HEK293T (cell line): ENCODE results near the gene RPP38.

ENCODE experiments used
- CTCF ChIA-PET: fragments of 350-600 bp; formaldehyde crosslinking; extraction: SDS; loops from one replicate; lab custom pipeline; 2021; ENCODE audit warnings: antibody characterized with exemption, inconsistent platforms; lab: Yijun Ruan, JAX
- POLR2A ChIA-PET: fragments of 350-600 bp; formaldehyde crosslinking; extraction: SDS; loops from one replicate; lab custom pipeline; 2020; ENCODE audit warnings: antibody characterized with exemption, inconsistent platforms; lab: Yijun Ruan, JAX
- DNase-seq: peaks from one replicate; pipeline ENCODE4 v3.0.0; 2012; ENCODE audit warnings: mixed read lengths; ENCODE audit errors: extremely low spot score
- ARNT ChIP-seq: fragments of 450-650 bp; IDR thresholded peaks from 2 replicates; pipeline ENCODE4 v1.6.1; 2017; ENCODE audit warnings: mild to moderate bottlenecking
- BHLHE40 ChIP-seq: fragments of 450-650 bp; IDR thresholded peaks from 2 replicates; pipeline ENCODE4 v1.6.1; 2016; ENCODE audit warnings: mild to moderate bottlenecking, moderate library complexity, borderline replicate concordance
- CTBP1 ChIP-seq: fragments of 450-650 bp; IDR thresholded peaks from 2 replicates; pipeline ENCODE4 v1.6.1; 2016; ENCODE audit warnings: borderline replicate concordance
- ELF4 ChIP-seq: fragments of 450-650 bp; IDR thresholded peaks from 2 replicates; pipeline ENCODE4 v1.6.1; 2017; ENCODE audit warnings: antibody characterized with exemption
- FOXA1 ChIP-seq: fragments of 450-650 bp; IDR thresholded peaks from 2 replicates; pipeline ENCODE4 v1.6.1; 2016; ENCODE audit warnings: mild to moderate bottlenecking
- FOXK2 ChIP-seq: fragments of 450-650 bp; IDR thresholded peaks from 2 replicates; pipeline ENCODE4 v1.6.1; 2016; ENCODE audit warnings: mild to moderate bottlenecking
- FOXM1 ChIP-seq: fragments of 450-650 bp; IDR thresholded peaks from 2 replicates; pipeline ENCODE4 v1.6.1; 2017; ENCODE audit warnings: mild to moderate bottlenecking, borderline replicate concordance
- HDGF ChIP-seq: fragments of 450-650 bp; IDR thresholded peaks from 2 replicates; pipeline ENCODE4 v1.6.1; 2017; ENCODE audit warnings: antibody characterized with exemption, borderline replicate concordance
- L3MBTL2 ChIP-seq: fragments of 450-650 bp; conservative IDR thresholded peaks from 2 replicates; pipeline ENCODE4 v1.6.1; 2016; ENCODE audit warnings: mild to moderate bottlenecking
- LEF1 ChIP-seq: fragments of 450-650 bp; IDR thresholded peaks from 2 replicates; pipeline ENCODE4 v1.6.1; 2017; ENCODE audit warnings: mild to moderate bottlenecking, borderline replicate concordance
- NFRKB ChIP-seq: fragments of 450-650 bp; IDR thresholded peaks from 2 replicates; pipeline ENCODE4 v1.6.1; 2016; ENCODE audit warnings: mild to moderate bottlenecking, moderate library complexity
- SP1 ChIP-seq: fragments of 450-650 bp; IDR thresholded peaks from 2 replicates; pipeline ENCODE4 v1.6.1; 2017
- SUZ12 ChIP-seq: fragments of 450-650 bp; IDR thresholded peaks from 2 replicates; pipeline ENCODE4 v1.6.1; 2016; ENCODE audit warnings: mild to moderate bottlenecking
- TARDBP ChIP-seq: fragments of 450-650 bp; IDR thresholded peaks from 2 replicates; pipeline ENCODE4 v1.6.1; 2016
- ZNF384 ChIP-seq: fragments of 450-650 bp; IDR thresholded peaks from 2 replicates; pipeline ENCODE4 v1.6.1; 2016
- TF ChIP-seq, protein P1 (sequence below): fragments of 450-650 bp; IDR thresholded peaks from 2 replicates; pipeline ENCODE4 v1.6.1; 2016

The RPP38 gene

DNA sequence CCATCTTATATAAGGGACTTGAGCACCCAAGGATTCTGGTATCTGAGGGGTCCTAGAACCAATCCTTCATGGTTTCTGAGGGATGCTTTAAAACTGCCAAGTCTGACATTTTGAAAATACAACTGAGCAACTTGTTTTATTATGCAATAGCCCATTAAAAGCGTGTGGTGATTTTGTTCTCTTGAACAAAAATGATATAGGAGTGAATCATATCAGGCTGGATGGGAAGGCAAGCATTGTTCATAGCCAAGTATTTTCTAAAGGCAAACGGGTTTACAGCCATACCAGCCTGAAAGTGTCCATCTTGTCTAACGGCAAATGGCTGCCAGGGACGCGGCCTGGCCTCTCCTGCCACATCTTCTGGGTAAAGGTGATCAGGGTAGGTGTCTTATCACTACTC, 23.4 kb downstream of the RPP38 start:
- DNase-seq, result no peak
- CTCF ChIA-PET, result no interaction called here
- POLR2A ChIA-PET, result no interaction called here
- TF ChIP-seq FOXM1 (no peak), ARNT (no peak), FOXA1 (no peak), TARDBP (no peak), FOXK2 (no peak), L3MBTL2 (no peak), ELF4 (no peak), LEF1 (no peak), SP1 (no peak)

DNA sequence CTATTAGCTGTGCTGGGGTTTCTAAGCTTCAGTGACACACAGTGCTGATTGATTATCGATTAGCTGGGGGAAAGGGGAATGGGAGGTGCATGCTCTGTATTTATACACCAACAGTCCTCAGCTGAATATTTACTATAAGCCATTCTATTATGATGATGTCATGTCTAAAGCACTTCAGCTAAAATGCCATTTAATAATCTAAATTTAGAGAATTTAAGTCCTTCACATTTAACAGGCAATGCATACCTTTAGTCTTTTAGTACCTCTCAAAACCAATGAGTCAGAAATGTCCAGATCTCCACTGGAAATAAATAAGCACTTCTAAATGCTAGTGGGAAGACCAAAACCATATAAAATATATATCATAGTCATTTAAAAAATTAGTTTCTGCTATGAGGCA, 24.6 kb downstream of the RPP38 start:
- TF ChIP-seq BHLHE40, result no peak
- TF ChIP-seq CTBP1, result no peak
- TF ChIP-seq HDGF, result no peak
- TF ChIP-seq L3MBTL2, result no peak
- no peak for TF ChIP-seq SUZ12
- DNase-seq, result no peak
- CTCF ChIA-PET, result no interaction called here
- POLR2A ChIA-PET, result no interaction called here

DNA sequence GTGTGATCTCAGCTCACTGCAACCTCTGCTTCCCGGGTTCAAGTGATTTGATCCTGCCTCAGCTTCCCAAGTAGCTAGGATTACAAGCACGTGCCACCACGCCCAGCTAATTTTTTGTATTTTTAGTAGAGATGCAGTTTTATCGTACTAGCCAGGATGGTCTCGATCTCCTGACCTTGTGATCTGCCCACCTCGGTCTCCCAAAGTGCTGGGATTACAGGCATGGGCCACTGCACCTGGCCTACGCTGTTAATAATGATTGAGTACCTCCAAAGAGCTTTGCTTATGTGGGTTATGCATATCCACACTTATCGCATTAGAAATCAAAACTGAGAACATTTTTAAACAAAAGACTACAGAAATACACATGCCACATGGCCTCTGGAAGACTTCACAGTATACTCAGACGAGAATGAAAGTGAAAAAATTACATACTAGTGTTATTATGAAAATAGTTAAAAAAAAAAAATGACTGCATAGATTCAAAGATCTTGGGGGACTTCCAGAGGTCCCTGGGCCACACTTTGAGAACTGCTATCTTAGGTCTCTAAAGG, 25.4 kb downstream of the RPP38 start:
- POLR2A ChIA-PET, result no interaction called here
- TF ChIP-seq SP1 (no peak), L3MBTL2 (no peak), NFRKB (no peak), ZNF384 (no peak)
- CTCF ChIA-PET, result no interaction called here
- no peak for DNase-seq

DNA sequence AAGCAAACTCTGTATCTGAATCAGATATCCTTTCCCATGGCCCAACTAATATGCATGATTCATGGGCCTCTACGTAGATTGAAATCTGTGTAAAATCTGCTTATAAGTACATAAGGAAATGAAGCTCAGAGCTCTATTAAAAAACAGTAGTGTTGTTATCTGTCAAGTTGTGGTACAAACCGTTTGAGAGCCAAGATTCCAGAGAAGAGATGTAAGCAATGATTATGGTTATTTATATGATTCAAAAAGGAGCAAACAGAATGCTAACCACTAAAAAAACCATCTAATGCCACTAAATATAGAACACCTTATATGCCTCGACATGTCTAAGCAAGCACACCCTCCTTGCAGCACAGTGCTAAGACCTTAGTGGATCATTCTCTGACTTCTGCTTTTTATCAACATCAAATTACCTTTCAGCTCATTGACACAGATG, 26.6 kb downstream of the RPP38 start:
- ChIA-PET CTCF (interaction anchor here (0.7 kb wide), 1 partner anchor 25 kb away, joined by 4 read pairs; no protein-coding TSS in a partner anchor), POLR2A (no interaction called here)
- DNase-seq, result no peak
- TF ChIP-seq HDGF (no peak), BHLHE40 (no peak), ARNT (no peak), SUZ12 (no peak), CTBP1 (no peak)
- TF ChIP-seq, protein P1, sequence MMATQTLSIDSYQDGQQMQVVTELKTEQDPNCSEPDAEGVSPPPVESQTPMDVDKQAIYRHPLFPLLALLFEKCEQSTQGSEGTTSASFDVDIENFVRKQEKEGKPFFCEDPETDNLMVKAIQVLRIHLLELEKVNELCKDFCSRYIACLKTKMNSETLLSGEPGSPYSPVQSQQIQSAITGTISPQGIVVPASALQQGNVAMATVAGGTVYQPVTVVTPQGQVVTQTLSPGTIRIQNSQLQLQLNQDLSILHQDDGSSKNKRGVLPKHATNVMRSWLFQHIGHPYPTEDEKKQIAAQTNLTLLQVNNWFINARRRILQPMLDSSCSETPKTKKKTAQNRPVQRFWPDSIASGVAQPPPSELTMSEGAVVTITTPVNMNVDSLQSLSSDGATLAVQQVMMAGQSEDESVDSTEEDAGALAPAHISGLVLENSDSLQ, result no peak

DNA sequence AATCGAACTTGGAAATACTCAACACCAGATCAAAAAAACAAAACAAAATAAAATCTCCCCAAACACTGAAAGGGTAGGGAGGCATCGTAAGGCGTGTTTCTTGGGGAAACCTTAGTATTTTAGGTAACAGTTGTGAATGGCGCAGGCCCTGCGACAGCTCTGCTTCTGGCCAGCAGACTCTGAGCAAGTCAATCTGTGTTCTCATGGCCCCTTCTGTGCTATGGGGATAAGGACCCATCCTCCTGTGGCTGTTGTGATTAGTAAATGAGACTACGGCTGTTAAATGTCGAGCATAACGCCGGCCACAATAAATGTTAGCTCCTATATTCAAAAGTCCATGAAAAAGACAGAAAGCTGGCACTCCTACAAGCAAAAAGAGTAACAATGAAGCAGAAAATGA, 27.0 kb downstream of the RPP38 start:
- no peak for DNase-seq
- no peak for TF ChIP-seq LEF1
- no peak for TF ChIP-seq FOXK2
- TF ChIP-seq ARNT, result no peak
- TF ChIP-seq, protein P1, result no peak
- no peak for TF ChIP-seq BHLHE40
- TF ChIP-seq NFRKB, result no peak
- no peak for TF ChIP-seq ZNF384
- TF ChIP-seq SP1, result no peak
- TF ChIP-seq ELF4, result no peak
- TF ChIP-seq CTBP1, result no peak
- TF ChIP-seq FOXM1, result no peak
- TF ChIP-seq L3MBTL2, result no peak
- TF ChIP-seq SUZ12, result no peak
- TF ChIP-seq HDGF, result no peak
- TF ChIP-seq TARDBP, result no peak
- TF ChIP-seq FOXA1, result no peak
- POLR2A ChIA-PET, result no interaction called here
- CTCF ChIA-PET, result no interaction called here

DNA sequence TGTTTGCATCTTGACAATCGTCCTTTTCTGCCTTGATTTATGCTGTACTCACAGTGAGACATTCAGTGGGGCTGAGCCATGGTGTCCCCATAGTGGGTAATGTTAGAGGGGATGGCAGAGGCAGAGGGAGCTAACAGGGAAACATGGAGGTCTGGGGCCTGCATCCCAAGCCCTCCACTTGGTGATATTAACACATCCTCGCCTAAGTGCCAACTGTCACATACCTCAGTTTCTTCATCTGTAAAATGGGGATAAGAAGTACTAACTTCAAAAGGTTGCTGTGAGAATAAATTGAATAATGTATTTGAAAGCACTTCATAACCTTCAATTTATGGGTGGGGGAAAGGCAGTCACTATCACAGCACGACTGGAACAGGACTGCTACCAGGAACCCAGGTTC, 27.8 kb downstream of the RPP38 start:
- no peak for DNase-seq
- ChIA-PET POLR2A (no interaction called here), CTCF (no interaction called here)
- no peak for TF ChIP-seq ARNT
- TF ChIP-seq NFRKB, result no peak
- TF ChIP-seq FOXK2, result no peak
- TF ChIP-seq ELF4, result no peak
- no peak for TF ChIP-seq L3MBTL2
- TF ChIP-seq FOXM1, result no peak
- no peak for TF ChIP-seq ZNF384
- TF ChIP-seq SP1, result no peak
- TF ChIP-seq SUZ12, result no peak
- TF ChIP-seq HDGF, result no peak
- TF ChIP-seq BHLHE40, result no peak
- TF ChIP-seq LEF1, result no peak
- TF ChIP-seq TARDBP, result no peak
- TF ChIP-seq, protein P1, result no peak
- no peak for TF ChIP-seq FOXA1
- no peak for TF ChIP-seq CTBP1

DNA sequence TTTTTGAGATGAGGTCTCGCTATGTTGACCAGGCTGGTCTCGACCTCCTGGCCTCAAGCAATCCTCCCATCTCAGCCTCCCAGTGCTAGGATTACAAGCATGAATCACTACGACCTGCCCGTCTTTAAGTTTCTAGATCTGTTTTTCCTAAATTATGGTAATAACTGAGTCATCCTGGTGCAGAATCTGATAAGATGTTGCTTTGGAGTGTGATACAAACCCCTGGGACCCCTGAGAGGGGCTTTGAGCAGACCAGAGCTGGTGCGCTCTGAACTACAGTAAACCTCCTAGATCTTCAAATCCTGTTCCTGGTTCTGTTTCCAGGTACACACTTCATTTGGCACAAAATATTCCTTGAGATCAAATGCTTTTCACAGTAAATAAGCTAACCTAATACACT, 34.2 kb downstream of the RPP38 start:
- POLR2A ChIA-PET, result no interaction called here
- DNase-seq, result no peak
- TF ChIP-seq ELF4, result no peak
- no peak for TF ChIP-seq BHLHE40
- no peak for TF ChIP-seq FOXA1
- TF ChIP-seq FOXK2, result no peak
- TF ChIP-seq NFRKB, result no peak
- TF ChIP-seq HDGF, result no peak
- CTCF ChIA-PET, result interaction anchor here (0.7 kb wide), 1 partner anchor 116 kb away, joined by 5 read pairs; no protein-coding TSS in a partner anchor
